Activated CD4-positive, alpha-beta T cell treated with anti-CD3 and anti-CD28 coated beads, Interleukin-2, amount 50 U/mL, for 48 hours (primary cell): ENCODE measurements around the gene GFRA1.
"Not testable (repeated sequence)": the region's sequence is repeated elsewhere in the genome, so short reads cannot be mapped to it uniquely, and the experiment has no call there.

Source experiments
- DNase-seq, 2 experiments: peaks; one replicate each; pipeline ENCODE4 v3.0.0-alpha.2; 2020

The GFRA1 gene

DNA sequence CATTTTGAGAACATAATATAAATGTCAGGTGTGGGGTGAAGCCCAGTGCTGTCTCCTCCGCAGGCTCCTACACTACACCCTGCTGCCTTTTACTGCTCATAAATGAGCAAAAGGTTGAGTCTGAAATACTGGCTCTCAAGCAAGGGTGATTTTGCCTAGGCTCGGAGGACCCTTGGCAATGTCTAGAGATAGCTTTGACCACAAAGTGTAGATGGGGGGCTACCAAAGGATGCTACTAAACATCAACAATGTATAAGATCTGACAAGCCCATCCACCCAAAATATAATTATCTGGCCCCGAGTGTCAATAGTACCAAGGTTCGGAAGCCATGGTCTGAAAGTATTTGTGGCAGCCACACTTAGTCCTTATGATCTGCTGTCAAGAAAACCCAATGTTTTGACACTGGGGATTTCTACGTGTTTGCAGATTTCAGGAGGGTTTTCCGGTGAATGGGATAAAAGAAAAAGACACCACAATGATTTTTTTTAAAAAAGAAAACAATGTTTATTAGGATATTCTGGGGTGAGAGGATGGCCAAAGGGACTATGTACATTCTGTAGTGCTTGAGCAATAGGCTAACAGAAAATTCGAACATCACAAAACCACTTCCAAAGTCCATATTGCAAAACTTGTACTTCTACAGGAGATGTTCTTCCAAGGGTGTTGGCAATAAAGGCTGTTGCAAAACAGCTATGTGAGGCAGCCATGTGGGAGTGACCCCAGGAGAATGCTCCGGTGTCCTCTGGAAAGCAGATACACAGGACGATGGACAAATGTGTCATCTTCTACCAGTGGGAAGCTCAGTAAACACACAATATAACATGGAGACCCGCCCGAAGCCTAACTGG, 216.3 kb downstream of the GFRA1 start:
- no peak for DNase-seq

DNA sequence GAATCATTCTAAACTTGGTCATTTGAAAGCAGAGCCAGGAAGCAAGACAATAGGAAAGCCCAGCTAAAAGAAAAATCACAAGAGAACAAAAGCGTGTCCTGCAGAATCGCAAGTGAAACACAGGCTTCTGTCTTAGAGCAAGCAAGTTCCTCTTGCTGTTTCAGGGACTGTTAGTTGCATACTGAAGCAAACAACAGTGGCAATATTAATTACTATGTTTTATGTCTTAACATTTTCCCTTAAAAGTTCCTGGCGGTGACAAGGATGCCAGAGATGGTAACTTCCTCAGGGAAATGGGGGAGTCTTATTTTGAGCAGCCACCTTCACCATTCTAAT, 217.1 kb downstream of the GFRA1 start:
- DNase-seq = no peak

DNA sequence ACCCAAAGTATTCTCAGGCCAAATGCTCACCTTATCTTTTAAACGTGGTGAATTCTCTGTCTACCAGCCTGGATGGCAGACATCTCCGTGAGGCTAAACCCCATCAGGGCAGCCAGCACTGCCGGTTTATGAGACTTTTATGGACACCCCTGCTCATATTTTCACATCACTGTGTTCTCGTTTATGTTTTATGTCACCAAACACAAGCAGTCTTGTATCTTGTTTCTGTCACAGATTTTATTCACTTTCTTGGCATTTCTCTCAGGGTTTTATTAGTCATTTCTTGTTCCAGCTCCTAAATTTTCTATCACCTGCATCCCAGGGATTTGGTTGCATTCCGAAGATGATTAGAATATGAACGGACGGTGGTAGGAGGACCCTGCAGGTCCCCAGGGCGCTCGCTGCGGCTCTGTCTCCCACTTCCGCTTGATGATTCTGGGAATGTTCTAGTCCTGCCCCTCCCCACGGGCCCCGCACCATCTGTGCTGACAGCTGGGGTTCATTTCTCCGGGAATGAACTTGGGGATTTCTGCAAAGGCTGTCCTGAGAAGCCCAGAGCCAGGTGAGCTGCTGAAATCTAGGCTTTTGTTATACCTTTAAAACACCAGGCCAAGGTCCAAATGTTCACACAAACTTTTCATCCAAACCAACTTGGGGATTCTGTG, 217.6 kb downstream of the GFRA1 start:
- DNase-seq = no peak

DNA sequence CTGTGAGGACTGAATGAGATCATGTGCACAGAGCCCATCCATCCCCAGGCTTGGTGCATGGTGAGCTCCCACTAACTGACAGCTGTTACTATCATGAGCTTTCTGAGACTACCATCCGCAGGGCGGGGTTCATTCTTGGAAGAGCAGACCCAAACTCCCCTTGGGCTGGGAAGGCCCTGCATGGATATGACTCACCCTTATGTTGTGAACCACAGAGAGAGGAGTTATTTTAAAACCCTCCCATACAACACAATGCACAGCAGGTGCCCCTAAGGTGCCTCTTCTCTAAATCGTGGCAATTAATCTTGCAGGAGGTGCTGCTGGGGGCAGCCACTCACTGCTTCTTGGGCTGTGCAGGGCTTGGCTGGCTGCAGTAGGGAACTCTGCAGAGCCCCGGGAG, 219.1 kb downstream of the GFRA1 start:
- DNase-seq = no peak

DNA sequence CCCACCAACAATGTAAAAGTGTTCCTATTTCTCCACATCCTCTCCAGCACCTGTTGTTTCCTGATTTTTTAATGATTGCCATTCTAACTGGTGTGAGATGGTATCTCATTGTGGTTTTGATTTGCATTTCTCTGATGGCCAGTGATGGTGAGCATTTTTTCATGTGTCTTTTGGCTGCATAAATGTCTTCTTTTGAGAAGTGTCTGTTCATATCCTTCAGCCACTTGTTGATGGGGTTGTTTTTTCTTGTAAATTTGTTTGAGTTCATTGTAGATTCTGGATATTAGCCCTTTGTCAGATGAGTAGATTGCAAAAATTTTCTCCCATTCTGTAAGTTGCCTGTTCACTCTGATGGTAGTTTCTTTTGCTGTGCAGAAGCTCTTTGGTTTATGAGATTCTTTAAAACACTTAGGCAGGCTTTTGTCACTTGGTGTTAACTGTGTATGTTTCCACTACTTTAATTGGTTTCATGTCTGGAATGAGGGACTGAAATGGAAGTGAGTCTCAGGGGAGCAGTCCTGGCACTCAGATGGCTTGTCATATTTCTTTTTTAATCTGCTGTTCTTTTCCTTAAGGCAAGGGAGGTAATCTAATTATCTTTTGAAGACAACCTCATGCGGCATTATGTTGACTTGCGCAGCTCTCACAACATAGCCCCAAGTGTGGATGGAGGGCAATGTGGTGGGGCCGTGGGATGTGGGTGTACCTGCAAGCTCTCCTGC, 219.8 kb downstream of the GFRA1 start:
- DNase-seq = not testable (repeated sequence)

DNA sequence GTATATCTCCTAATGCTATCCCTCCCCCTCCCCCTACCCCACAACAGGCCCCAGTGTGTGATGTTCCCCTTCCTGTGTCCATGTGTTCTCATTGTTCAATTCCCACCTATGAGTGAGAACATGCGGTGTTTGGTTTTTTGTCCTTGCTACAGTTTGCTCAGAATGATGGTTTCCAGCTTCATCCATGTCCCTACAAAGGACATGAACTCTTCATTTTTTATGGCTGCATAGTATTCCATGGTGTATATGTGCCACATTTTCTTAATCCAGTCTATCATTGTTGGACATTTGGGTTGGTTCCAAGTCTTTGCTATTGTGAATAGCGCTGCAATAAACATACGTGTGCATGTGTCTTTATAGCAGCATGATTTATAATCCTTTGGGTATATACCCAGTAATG, 220.5 kb downstream of the GFRA1 start:
- DNase-seq = not testable (repeated sequence)

DNA sequence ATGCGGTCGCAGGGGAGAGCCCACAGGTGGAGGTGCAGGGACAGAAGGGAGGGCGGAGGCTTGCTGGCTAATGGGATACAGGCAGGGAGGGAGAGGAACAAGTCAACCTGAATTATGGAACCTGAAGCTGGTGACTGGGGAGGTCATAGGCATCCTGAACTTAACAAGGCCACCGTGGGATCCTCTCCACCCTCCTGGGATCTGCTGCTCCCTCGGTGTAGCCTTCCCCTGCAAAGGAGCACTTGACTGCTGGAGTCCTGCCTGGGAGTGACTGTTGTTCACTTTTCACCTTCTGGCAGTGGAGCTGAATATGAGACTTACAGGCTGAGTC, 223.1 kb downstream of the GFRA1 start:
- no peak for DNase-seq

DNA sequence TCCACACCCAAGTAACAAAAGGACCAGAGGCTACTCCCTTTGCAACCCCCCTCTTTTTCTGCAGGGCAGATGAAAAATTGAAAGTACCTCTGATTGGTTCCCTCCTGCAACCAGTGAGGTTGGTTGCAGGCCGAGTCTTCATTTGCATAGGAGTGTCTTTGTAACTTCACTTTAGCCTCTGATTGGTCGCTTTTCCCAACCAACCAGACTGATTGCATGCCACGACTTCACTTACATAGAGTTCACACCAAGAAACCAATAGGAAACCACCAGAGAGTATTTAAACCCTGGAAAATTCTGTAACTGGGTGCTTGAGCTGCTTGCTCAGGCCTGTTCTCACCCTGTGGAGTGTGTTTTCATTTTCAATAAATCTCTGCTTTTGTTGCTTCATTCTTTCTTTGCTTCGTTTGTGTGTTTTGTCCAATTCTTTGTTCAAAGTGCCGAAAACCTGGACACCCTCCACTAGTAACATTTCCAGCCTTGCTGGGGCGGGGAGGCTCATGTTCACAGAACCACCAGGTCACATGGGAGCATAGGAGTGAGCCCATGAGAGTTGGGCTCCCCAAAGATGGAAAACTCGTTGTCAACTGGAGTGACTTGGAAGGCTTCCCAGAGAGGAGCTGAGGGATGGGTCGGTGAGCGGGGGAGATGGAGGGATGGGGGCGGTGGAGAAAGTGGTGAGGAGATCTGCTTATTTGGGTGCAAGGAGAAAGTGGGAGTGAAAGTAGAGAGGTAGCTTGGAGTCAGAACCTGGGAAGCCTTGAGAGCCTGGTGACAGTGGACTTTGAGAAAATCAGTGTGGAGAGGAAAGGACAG, 223.6 kb downstream of the GFRA1 start:
- no peak for DNase-seq

DNA sequence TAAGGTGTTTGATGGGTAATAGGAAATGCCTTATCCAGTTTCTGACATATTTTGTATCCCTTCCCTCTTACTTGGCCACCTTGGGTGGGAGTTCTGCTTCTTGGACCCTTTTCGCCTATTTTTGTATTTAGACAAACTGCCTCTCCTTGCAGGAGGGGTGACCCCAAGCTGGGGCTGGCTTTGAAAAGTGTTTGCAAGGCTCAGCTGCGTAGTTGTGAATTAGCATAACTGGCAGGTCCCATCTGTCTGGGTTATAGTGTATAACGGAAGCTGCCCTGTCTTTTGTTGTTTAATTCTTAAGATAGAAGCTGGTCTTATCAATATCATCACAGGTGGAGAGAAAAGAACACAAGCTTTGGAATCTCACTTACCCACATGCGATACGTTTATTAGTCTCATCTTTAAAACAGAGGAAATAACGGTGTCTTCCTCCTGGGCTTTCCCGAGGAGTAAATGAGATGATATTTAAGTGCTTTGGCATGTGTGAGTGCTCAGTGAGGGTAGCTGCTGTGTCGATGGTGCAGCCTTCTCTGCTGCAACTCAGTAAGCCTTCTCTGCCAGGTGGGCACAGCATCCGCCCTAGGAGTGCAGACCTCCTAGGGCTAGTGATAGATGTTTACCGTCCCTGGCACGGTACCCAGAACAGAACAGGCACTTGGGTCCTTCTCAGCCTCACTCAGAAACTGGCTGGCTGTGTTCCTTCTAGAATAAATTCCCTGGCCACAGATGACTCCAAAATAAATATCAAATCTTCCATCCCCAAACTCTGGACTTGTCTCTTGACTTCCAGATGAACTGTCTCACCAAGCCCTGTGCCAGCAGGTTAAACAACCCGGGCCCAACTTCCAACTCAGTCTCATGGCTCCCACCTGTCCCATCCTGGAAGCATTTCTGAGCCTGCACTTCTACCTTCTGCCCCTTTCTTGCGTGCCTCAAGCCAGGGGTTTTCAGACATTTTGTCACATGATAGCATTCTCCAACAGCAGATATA, 227.3 kb downstream of the GFRA1 start:
- DNase-seq = no peak

DNA sequence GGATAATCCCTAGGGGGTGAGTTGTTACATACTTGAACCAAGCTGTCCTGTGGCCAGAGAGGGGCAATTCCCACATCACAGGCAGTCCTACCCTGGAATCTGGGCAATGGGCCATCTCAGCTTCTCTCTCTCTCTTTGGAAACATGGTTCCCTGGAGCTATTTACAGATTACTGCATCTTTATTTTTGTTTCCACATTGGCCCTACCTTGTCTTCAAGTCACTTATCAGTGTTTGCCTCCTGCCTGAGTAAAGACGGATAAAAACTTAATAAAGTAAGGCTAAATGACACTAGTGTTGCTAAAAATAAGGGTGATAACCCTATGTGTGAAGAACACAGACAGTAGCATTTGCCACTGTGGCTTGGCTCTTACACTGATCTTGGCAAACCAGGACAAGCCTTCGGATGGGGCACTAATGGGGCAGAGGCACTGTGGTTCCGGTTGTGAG, 228.2 kb downstream of the GFRA1 start:
- no peak for DNase-seq

DNA sequence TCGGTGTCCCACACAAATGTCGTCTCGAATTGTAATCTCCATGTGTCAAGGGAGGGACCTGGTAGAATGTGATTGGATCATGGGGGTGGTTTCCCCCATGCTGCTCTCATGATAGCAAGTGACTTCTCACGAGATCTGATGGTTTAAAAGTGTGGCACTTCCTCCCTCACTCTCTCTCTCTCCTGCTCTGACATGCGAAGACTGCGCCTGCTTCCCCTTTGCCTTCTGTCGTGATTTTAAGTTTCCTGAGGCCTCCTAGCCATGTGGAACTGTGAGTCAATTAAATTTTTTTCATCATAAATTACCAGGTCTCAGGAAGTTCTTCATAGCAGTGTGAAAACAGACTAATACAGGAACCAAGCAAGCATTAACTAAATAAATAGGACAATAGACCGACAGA, 229.1 kb downstream of the GFRA1 start:
- DNase-seq = no peak

DNA sequence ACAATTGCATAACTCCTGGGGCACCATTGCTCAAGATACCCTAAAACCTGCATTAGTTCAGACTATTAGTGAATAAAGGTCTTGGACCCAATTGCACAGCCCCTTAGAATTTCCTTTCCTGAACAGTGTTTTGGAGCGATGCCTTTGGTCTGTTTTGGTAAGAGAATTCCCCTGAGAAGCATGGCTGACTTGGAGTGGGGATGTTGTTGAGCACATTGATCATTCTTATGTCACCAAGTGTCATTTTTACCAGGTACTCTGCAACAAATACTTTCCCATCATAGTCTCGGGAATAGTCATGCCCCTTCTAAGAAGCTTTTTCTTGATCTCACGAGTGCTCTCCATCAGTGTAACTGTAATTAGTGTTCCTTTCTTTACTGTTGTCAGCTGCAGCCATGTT, 229.7 kb downstream of the GFRA1 start:
- no peak for DNase-seq

DNA sequence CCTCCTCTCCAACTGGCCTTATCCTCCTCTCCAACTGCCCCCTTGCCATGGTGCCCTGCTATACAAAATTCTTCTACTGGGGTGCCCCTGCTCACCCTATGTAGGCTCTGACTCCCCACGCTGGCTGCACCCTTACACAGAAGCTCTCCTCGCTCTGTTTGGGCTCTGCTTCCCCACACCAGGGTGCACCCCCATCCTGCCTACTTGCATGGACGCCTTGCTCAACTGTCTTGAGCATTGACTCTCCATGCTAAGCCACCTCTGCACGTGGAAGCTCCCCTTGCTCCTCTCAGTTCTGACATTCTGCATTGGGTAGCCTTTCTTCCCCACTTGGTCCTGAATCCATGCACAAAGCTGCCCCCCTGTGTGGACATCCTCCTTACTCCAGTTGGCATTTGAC, 231.1 kb downstream of the GFRA1 start:
- DNase-seq = no peak

DNA sequence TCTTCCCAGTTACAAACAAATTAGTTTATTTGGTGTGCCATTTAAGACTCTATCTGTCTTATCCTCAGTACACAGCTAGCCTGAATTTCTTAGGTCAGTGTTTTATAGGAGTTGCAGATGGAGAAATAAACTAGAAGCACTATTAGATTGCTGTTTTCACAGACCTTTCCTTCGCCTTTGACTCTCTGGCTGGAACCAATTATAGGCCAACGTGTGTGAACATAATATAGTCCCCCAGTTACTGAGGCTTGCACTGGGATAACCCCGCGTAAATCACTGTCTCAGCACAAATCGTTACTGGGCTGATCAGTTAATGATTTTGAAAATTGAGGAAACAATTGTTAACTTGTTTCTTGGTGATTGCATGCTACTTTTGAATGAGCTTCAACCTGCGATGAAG, 233.4 kb downstream of the GFRA1 start:
- no peak for DNase-seq

DNA sequence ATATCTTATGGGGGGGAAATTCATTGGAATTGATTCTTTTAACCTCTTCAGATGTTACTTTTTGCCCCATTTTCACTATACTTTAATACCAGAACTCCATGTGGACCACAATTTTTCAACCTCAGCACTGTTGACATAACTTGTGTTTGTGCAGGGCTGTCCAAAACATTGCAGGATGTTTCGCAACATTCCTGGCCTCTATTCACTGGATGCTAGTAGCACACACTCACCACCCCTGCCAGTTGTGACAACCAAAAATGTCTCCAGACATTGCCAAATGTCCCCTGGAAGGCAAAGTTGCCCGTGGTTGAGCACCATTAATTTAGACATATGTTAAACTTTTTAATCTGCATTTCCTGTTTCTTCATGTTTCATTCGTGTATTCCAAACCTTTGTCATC, 234.7 kb downstream of the GFRA1 start:
- no peak for DNase-seq

DNA sequence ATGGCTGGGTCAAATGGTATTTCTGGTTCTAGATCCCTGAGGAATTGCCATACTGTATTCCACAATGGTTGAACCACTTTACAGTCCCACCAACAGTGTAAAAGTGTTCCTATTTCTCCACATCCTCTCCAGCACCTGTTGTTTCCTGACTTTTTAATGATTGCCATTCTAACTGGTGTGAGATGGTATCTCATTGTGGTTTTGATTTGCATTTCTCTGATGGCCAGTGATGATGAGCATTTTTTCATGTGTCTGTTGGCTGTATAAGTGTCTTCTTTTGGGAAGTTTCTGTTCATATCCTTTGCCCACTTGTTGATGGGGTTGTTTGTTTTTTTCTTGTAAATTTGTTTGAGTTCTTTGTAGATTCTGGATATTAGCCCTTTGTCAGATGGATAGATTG, 237.6 kb downstream of the GFRA1 start:
- not testable (repeated sequence) for DNase-seq

DNA sequence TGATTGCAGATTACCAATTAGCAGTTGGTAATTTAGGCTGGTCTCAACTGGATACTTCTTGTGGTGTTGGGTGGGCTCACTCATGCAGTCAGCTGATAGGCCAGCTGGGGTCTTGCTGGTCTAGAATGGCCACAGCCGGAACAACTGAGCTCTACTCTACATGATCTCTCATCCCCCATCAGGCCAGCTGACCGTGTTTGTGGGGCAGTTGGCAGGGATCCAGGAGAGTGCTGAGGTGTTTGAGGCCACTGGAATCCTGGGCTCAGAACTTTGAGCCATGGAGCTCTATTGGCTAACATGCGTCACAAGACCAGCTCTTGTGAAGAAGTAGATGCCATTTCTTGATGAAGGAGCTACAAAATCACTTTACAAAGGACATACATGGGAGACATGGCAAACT, 242.4 kb downstream of the GFRA1 start:
- DNase-seq = no peak

DNA sequence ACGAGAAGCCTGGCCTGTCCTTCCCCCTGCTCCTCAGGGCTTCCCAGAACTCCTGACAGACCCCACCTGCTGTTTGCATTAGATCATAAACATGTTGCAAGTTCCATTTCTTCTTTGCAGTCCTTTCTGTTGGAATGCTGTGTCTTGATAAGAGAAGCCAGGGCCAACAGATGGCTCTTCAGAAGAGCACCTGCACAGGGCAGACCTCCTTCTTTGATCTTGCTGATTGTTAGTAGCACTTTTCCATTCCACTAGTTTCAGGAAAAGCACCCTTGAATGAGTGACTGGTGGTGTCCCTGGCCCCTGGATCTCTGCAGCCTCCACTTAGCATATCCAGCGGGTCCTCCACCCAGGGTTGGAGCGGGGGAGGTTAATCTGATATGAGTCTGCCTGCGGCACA, 243.2 kb downstream of the GFRA1 start:
- DNase-seq = no peak

DNA sequence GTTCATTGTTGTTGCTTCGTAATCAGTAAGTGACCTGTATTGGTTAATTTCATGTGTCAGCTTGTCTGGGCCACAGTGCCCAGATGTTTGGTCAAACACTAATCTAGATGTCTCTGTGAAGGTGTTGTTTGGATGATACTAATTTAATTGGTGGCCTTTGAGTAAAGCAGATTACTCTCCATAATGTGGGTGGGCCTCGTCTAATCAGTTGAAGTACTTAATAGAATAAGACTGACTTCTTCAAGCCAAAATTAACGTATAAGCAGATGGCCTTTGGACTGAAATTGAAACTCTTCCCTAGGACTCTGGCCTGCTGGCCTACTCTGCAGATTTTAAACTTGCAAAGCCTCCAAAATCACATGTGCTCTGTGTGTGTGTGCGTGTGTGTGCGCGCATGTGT, 245.7 kb downstream of the GFRA1 start:
- DNase-seq = no peak

DNA sequence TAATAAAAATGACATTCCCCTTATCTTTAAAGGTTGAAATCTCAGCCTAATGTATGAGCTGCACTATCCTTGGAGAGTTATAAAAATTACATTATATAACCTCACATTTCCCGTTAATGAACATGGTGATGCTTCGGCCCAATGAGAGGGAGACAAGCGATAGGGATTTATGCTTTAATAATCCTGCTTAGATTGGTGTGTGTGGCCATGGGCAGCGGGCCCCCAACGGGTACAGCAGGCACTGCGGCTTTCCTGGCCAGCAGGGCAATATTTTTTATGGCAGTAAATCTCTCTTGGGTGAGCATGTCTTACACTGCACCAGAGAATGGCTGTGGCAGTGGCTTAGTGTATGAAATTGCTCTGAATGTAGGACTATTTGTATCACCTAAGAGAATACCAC, 246.3 kb downstream of the GFRA1 start:
- DNase-seq = no peak

DNA sequence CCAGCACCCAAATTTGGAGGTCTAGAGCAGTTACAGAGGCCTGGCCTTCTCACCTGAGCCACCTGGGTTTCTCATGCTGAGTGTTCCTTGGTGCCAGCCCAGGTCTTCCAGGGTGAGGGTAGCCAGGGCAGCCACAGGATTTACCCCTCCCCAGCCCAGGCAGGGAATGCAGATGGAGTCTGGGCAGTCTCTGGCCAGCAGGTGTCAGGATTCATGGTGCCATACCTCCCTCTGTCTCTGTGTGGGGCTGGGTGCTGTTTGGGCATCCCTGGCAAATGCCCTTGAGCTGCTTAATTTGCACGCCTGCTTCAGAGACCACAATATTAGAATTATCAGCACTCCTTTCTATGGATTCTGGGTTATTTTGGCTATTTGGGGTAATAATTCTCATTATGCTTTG, 246.7 kb downstream of the GFRA1 start:
- DNase-seq = no peak

DNA sequence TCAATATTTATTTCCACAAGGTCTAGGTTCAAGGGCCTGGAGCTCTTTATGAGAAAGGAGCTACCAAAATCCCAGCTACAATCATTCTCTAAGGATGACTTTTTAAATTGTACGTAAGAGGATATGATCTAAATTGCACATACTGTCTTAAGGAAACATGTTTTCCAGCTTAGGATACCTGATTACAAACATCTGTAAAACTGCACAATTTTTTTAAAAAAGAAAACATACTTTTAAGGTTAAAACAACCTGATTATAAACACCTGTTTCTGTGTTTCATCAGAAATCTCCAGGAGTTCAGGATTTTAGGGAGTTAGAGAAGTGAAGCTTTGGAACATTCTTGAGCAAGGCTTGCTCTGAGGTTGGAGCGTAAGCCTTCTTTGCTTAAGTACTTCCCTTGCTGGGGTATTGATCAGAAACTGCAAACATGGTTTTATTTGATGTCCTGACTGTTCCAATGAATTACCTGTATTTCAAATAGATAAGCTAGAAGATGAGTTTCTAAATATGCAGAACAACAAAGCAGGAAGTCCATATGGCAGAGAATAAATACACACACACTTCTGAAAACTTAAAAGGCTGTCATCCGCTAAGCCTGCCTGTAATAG, 248.6 kb downstream of the GFRA1 start:
- no peak for DNase-seq
